A673 (cell line): Measurements from ENCODE around the gene LSR. TPM values are rescaled to one million over a fixed set of nuclear protein-coding genes. Genes with fewer than 3 reads are reported as not detected.

Source experiments
- BruUV-seq: library from RNA; stranded (reverse); fragments of 400-500 nt; replicated peaks from 2 replicates; lab custom pipeline; 2021; lab: Mats Ljungman, UMichigan
- CTCF ChIA-PET: fragments of 300-600 bp; sonication (Branson Sonifier 250); formaldehyde crosslinking; loops from one replicate; lab custom pipeline; 2022; ENCODE audit warnings: antibody characterized with exemption; lab: Charles Lee
- POLR2A ChIA-PET: fragments of 300-600 bp; sonication (Branson Sonifier 250); formaldehyde crosslinking; loops from one replicate; lab custom pipeline; 2022; ENCODE audit warnings: antibody characterized with exemption; ENCODE audit not compliant: low non-redundant PET; lab: Charles Lee
- DNase-seq: peaks from one replicate; pipeline ENCODE4 v3.0.0-alpha.2; 2015; ENCODE audit warnings: low spot score
- H3K27ac ChIP-seq: fragments of 200-600 bp; sonication (generic); 2 replicates; pipeline ENCODE4 v1.5.1; 2016; ENCODE audit warnings: mixed run types, low read depth, mild to moderate bottlenecking, mixed read lengths, antibody characterized with exemption, low read length; ENCODE audit not compliant: poor library complexity, severe bottlenecking
- H3K27me3 ChIP-seq: fragments of 200-600 bp; sonication (generic); replicated peaks from 2 replicates; pipeline ENCODE4 v1.6.1; 2017; ENCODE audit warnings: mixed run types, low read depth, mild to moderate bottlenecking, mixed read lengths, antibody characterized with exemption, low read length; ENCODE audit not compliant: insufficient read depth, poor library complexity
- H3K36me3 ChIP-seq: fragments of 200-600 bp; sonication (generic); 2 replicates; pipeline ENCODE4 v1.6.1; 2016; ENCODE audit warnings: mixed run types, mild to moderate bottlenecking, mixed read lengths, antibody characterized with exemption, low read length; ENCODE audit not compliant: insufficient read depth, poor library complexity, severe bottlenecking
- H3K4me1 ChIP-seq: fragments of 200-600 bp; sonication (generic); 2 replicates; pipeline ENCODE4 v1.6.1; 2017; ENCODE audit warnings: mixed run types, mild to moderate bottlenecking, mixed read lengths, antibody characterized with exemption, low read length; ENCODE audit not compliant: insufficient read depth, poor library complexity, severe bottlenecking
- H3K4me3 ChIP-seq: fragments of 200-600 bp; sonication (generic); 2 replicates; pipeline ENCODE4 v1.5.1; 2016; ENCODE audit warnings: low read depth, mixed run types, mild to moderate bottlenecking, mixed read lengths, low read length; ENCODE audit not compliant: poor library complexity, severe bottlenecking
- H3K9me3 ChIP-seq: fragments of 200-600 bp; sonication (generic); 2 replicates; pipeline ENCODE4 v1.6.1; 2016; ENCODE audit warnings: mixed run types, low read depth, mild to moderate bottlenecking, mixed read lengths, antibody characterized with exemption, low read length; ENCODE audit not compliant: poor library complexity, severe bottlenecking
- EZH2 ChIP-seq: fragments of 200-600 bp; sonication (generic); IDR thresholded peaks from 2 replicates; pipeline ENCODE4 v1.6.1; 2017; ENCODE audit warnings: borderline replicate concordance, low read depth, mild to moderate bottlenecking, mixed read lengths, antibody characterized with exemption, low read length; ENCODE audit not compliant: poor library complexity, severe bottlenecking
- intact Hi-C: fragments of 100-400 bp; cut with micrococcal nuclease; formaldehyde crosslinking; loops from one replicate; pipeline ENCODE4 v1.10.0; 2022; ENCODE audit not compliant: unreplicated experiment
- total RNA-seq: library from RNA; stranded (reverse); gene quantifications from 2 replicates; pipeline ENCODE4 v1.2.3, GENCODE V29; 2021
- TF ChIP-seq, protein P1 (sequence below): fragments of 300-800, 200-600 bp; sonication (generic); conservative IDR thresholded peaks from 2 replicates; pipeline ENCODE4 v1.5.1; 2017; ENCODE audit warnings: low read depth, mild to moderate bottlenecking, antibody characterized with exemption, low read length, moderate library complexity, mixed read lengths

The LSR gene
- total RNA-seq, 1 experiment from 2014 or later, result 1.9 TPM

DNA sequence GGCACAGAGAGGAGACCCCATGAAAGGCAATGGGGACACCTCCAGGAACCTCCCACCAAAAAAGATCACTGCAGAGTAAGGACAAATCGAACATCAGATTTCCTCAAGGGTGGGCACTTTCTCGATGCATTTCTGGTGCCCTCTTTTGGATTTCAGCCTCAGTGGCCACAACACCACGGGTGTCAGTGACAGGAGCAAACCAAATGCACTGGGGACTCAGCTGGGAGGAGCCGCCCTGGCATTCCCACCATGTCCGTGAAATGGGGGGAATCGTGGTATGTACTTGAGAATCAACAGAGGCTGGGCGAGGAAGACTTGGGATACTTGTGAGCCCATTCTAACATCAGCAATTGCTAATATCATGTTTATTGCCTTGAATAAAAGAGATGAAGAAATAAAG is 36.6 kb upstream of the LSR start:
- DNase-seq, result no peak
- no peaks in the 10 kb centered on the region for H3K36me3 ChIP-seq
- H3K9me3 ChIP-seq, result no peaks in the 10 kb centered on the region
- no TSS peak for BruUV-seq
- no peak overlapping the region for H3K27ac ChIP-seq
- no peak for TF ChIP-seq EZH2
- TF ChIP-seq, protein P1, sequence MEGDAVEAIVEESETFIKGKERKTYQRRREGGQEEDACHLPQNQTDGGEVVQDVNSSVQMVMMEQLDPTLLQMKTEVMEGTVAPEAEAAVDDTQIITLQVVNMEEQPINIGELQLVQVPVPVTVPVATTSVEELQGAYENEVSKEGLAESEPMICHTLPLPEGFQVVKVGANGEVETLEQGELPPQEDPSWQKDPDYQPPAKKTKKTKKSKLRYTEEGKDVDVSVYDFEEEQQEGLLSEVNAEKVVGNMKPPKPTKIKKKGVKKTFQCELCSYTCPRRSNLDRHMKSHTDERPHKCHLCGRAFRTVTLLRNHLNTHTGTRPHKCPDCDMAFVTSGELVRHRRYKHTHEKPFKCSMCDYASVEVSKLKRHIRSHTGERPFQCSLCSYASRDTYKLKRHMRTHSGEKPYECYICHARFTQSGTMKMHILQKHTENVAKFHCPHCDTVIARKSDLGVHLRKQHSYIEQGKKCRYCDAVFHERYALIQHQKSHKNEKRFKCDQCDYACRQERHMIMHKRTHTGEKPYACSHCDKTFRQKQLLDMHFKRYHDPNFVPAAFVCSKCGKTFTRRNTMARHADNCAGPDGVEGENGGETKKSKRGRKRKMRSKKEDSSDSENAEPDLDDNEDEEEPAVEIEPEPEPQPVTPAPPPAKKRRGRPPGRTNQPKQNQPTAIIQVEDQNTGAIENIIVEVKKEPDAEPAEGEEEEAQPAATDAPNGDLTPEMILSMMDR, result no peak
- intact Hi-C loops, result no loop called here
- ChIA-PET POLR2A (no interaction called here), CTCF (no interaction called here)
- peaks cover 6% of the 10 kb centered on the region for H3K4me1 ChIP-seq
- no peak overlapping the region for H3K4me3 ChIP-seq
- no peaks in the 10 kb centered on the region for H3K27me3 ChIP-seq

DNA sequence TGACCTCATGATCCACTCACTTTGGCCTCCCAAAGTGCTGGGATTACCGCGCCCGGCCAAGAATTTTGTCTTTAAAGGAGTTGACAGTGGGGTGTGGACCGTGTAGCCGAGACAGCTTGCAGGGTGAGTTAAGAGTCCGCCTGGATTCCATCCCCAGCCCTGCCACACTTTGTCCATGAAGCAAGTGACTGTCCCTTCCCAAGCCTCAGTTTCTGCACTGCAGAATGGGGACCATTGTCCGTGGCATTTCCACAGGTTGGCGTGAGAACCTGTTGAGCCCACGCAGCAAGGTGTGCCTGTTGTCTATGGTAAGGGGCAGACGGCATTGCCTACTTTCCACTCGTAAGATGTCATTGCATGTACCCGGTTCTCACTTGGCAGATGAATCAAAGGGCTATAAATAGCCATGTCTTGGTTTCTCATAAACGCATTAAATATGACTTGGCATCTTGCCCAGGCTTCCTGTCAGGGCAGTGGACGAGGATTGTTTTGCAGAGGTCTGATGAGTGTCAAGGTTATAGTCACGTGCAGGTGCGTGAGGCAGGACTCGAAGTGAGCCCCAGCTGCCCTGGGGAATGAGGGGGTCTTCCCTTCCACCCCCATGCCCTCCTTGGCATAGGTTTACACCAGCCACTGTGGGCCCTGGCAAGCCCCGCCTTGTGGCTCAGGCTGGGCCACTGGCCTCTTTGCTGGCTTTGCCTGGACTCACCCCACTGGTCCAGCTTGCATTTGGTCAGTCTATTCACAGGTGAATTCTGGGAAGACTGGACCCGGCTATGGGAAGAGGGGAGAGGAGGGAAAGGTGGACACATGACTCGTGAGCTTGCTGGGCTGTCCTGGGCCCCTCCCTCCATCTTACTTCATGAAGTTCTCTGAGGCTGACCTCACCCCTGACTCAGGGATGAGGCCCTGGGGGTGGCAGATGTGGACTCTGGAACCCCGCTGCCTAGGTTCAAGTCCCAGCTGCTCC is 34.9 kb upstream of the LSR start:
- DNase-seq, result peak; percentile 68
- POLR2A ChIA-PET, result no interaction called here

DNA sequence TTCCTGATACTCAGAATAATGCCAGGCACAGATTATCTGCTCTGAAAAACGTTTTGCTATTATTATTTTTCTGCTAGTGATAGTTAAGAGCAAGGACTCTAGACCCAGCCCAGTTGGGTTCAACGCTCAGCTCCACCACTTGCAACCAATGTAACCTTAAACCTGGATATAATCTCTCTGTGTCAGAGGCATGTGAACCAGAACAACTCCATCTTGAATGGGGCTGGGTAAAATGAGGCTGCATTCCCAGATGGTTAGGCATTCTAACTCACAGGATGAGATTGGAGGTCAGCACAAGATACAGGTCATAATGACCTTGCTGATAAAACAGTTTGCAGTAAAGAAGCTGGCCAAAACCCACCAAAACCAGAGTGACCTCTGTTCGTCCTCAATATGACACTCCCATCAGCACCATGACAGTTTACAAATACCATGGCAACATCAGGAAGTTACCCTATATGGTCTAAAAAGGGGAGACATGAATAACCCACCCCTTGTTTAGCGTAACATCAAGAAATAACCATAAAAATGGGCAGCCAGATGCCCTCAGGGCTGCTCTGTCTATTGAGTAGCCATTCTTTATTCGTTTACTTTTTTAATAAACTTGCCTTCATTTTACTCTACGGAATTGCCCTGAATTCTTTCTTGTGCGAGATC is 33.9 kb upstream of the LSR start:
- H3K4me3 ChIP-seq, result no peak overlapping the region
- POLR2A ChIA-PET, result no interaction called here
- H3K27me3 ChIP-seq, result no peaks in the 10 kb centered on the region
- no peak for TF ChIP-seq EZH2
- TF ChIP-seq, protein P1, result no peak
- intact Hi-C loops, result no loop called here
- no peak overlapping the region for H3K27ac ChIP-seq
- H3K36me3 ChIP-seq, result no peaks in the 10 kb centered on the region
- DNase-seq, result no peak
- peaks cover 6% of the 10 kb centered on the region for H3K4me1 ChIP-seq
- no TSS peak for BruUV-seq
- CTCF ChIA-PET, result no interaction called here
- no peaks in the 10 kb centered on the region for H3K9me3 ChIP-seq

More for the DNA sequence above, 34.9 kb upstream of the LSR start:
- Histone ChIP-seq H3K4me1 (peaks cover 6% of the 10 kb centered on the region), H3K9me3 (no peaks in the 10 kb centered on the region), H3K27me3 (no peaks in the 10 kb centered on the region), H3K36me3 (no peaks in the 10 kb centered on the region), H3K4me3 (no peak overlapping the region), H3K27ac (no peak overlapping the region)
- no peak for TF ChIP-seq EZH2
- TF ChIP-seq, protein P1, result no peak
- intact Hi-C loops, result no loop called here
- no TSS peak for BruUV-seq
- CTCF ChIA-PET, result no interaction called here
